SH-SY5Y (cell line): ENCODE data around the gene TBCD.

ENCODE experiments used
- GATA2 ChIP-seq: IDR thresholded peaks from 2 replicates; pipeline ENCODE4 v1.6.1; 2011; ENCODE audit warnings: mild to moderate bottlenecking, low read depth, low read length
- GATA3 ChIP-seq: IDR thresholded peaks from 2 replicates; pipeline ENCODE4 v1.6.1; 2011; ENCODE audit warnings: low read depth, mild to moderate bottlenecking, low read length, moderate library complexity

GRCh38 chr17:82908543-82909160 is 156.8 kb downstream of the TBCD start:
- TF ChIP-seq GATA2 (no peak), GATA3 (no peak)
